Adrenal gland (tissue), 5 donors: ENCODE results near the gene SSR1.

ENCODE experiments used
- POLR2A ChIP-seq, 2 donors: fragments of 450-650 bp; IDR thresholded peaks; one replicate each; pipeline ENCODE4 v1.6.1; 2017; ENCODE audit warnings: antibody characterized with exemption in 2 of 2, mild to moderate bottlenecking in 2 of 2, moderate library complexity in 1 of 2
- TF ChIP-seq, protein P1 (sequence below), 6 experiments: fragments of 450-650 bp in 4 of 6; fragments of 200-600 bp in 2 of 6; sonication (generic) in 1 of 6; IDR thresholded peaks; 1 replicate in 5 of 6; 2 replicates in 1 of 6; pipeline versions ENCODE4 v1.5.1 to v1.8.0; 2016 to 2021; ENCODE audit warnings: antibody characterized with exemption in 6 of 6, mild to moderate bottlenecking in 2 of 6, moderate library complexity in 1 of 6
- donor health status: DM: no; HTN: no; CAD: no.

DNA sequence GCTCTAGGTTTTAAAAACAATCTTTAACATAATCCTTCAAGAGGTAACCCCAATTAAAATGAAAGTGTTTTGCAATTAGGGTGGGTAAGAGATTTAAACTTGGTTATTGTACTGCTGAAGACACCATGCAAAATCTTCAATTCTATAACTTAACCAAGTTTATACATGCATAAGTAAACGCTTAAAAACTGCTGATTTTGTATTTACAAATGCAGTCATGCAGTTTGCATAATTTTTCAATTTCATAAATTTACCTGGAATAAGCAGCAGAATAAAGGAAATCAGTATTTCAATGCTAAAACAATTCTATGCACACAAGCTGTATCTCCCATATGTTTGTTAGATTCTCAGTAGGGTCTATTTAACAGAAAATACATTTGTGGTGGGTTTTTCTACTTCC is 22.9 kb downstream of the SSR1 start:
- TF ChIP-seq, protein P1, sequence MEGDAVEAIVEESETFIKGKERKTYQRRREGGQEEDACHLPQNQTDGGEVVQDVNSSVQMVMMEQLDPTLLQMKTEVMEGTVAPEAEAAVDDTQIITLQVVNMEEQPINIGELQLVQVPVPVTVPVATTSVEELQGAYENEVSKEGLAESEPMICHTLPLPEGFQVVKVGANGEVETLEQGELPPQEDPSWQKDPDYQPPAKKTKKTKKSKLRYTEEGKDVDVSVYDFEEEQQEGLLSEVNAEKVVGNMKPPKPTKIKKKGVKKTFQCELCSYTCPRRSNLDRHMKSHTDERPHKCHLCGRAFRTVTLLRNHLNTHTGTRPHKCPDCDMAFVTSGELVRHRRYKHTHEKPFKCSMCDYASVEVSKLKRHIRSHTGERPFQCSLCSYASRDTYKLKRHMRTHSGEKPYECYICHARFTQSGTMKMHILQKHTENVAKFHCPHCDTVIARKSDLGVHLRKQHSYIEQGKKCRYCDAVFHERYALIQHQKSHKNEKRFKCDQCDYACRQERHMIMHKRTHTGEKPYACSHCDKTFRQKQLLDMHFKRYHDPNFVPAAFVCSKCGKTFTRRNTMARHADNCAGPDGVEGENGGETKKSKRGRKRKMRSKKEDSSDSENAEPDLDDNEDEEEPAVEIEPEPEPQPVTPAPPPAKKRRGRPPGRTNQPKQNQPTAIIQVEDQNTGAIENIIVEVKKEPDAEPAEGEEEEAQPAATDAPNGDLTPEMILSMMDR (IDR thresholded peaks at IDR 0.05): no peak
- TF ChIP-seq POLR2A (IDR thresholded peaks at IDR 0.05): no peak
